GM19455 (cell line): Measurements from ENCODE around the gene RAPGEF5.
A peak's percentile ranks its signal among the peaks of the same experiment; 100 is the strongest.

ENCODE experiments used
- ATAC-seq: cut with Tn5 transposase; IDR thresholded peaks from one replicate; pipeline ENCODE4 v1.9.1; 2021; ENCODE audit not compliant: unreplicated experiment

RAPGEF5 gene

GRCh38 chr7:22356701-22357310 lies at the start of gene RAPGEF5:
RAPGEF5 (minus strand) TSS chr7:22357154; CDS start chr7:22357060, 94 bp downstream.
- ATAC-seq: peak; percentile 49

GRCh38 chr7:22406715-22407114 lies 49.8 kb upstream of the RAPGEF5 start:
- no peak for ATAC-seq

GRCh38 chr7:22404421-22405023 lies 47.6 kb upstream of the RAPGEF5 start:
- no peak for ATAC-seq

- no peak for ATAC-seq
Measured at GRCh38 chr7:22403344-22403743, 46.4 kb upstream of the RAPGEF5 start.

GRCh38 chr7:22402250-22402649 lies 45.3 kb upstream of the RAPGEF5 start:
- no peak for ATAC-seq

- ATAC-seq: no peak
Measured at GRCh38 chr7:22400936-22401553, 44.1 kb upstream of the RAPGEF5 start.

GRCh38 chr7:22400150-22400814 lies 43.3 kb upstream of the RAPGEF5 start:
- no peak for ATAC-seq

GRCh38 chr7:22399546-22399945 lies 42.6 kb upstream of the RAPGEF5 start:
- no peak for ATAC-seq

- no peak for ATAC-seq
Measured at GRCh38 chr7:22399091-22399490, 42.1 kb upstream of the RAPGEF5 start.

GRCh38 chr7:22397981-22398380 lies 41.0 kb upstream of the RAPGEF5 start:
- ATAC-seq: no peak

GRCh38 chr7:22395222-22395621 lies 38.3 kb upstream of the RAPGEF5 start:
- ATAC-seq: no peak

- no peak for ATAC-seq
Measured at GRCh38 chr7:22394739-22395138, 37.8 kb upstream of the RAPGEF5 start.

- no peak for ATAC-seq
Measured at GRCh38 chr7:22393913-22394729, 37.2 kb upstream of the RAPGEF5 start.

- ATAC-seq: no peak
Measured at GRCh38 chr7:22390516-22390915, 33.6 kb upstream of the RAPGEF5 start.

- no peak for ATAC-seq
Measured at GRCh38 chr7:22389892-22390291, 32.9 kb upstream of the RAPGEF5 start.

GRCh38 chr7:22387583-22387982 lies 30.6 kb upstream of the RAPGEF5 start:
- no peak for ATAC-seq

GRCh38 chr7:22386865-22387264 lies 29.9 kb upstream of the RAPGEF5 start:
- ATAC-seq: peak; percentile 57

GRCh38 chr7:22386206-22386858 lies 29.4 kb upstream of the RAPGEF5 start:
- ATAC-seq: peak; percentile 68

- ATAC-seq: no peak
Measured at GRCh38 chr7:22385326-22385725, 28.4 kb upstream of the RAPGEF5 start.

- no peak for ATAC-seq
Measured at GRCh38 chr7:22380333-22380732, 23.4 kb upstream of the RAPGEF5 start.
